Upper lobe of right lung (tissue), 1 donor: ENCODE measurements around the gene APLP2. TPM values are rescaled to one million over a fixed set of nuclear protein-coding genes. Genes with fewer than 3 reads are reported as not detected.
"Not testable (repeated sequence)": the region's sequence is repeated elsewhere in the genome, so short reads cannot be mapped to it uniquely, and the experiment has no call there.

Experiments
- ATAC-seq: fragments of 200-7000 bp; cut with Tn5 transposase; one replicate; pipeline ENCODE4 v1.9.1; 2020; ENCODE audit warnings: mild to moderate bottlenecking, moderate library complexity
- DNase-seq: peaks from one replicate; pipeline ENCODE4 v3.0.0-alpha.2; 2020
- H3K27ac ChIP-seq: fragments of 200-600 bp; one replicate; pipeline ENCODE4 v1.8.0; 2022
- H3K27me3 ChIP-seq: fragments of 200-600 bp; one replicate; pipeline ENCODE4 v1.8.0; 2022; ENCODE audit warnings: mild to moderate bottlenecking
- H3K36me3 ChIP-seq: fragments of 200-600 bp; one replicate; pipeline ENCODE4 v1.8.0; 2022
- H3K4me1 ChIP-seq: fragments of 200-600 bp; one replicate; pipeline ENCODE4 v1.8.0; 2022
- H3K4me3 ChIP-seq: fragments of 200-600 bp; one replicate; pipeline ENCODE4 v1.8.0; 2022; ENCODE audit warnings: mild to moderate bottlenecking
- H3K9me3 ChIP-seq: fragments of 200-600 bp; one replicate; pipeline ENCODE4 v1.8.0; 2022
- intact Hi-C: fragments of 100-400 bp; cut with DNase I; formaldehyde crosslinking; loops from one replicate; pipeline ENCODE4 v1.11.0; 2022
- total RNA-seq: library from RNA; stranded (reverse); fragmentation: NEBNext Ultra II Directional; extraction: Animal tissue kit (Norgen Biotek cat#: 25700); gene quantifications from one replicate; pipeline ENCODE4 v1.2.1, GENCODE V29; 2021
- TF ChIP-seq, protein P1 (sequence below): fragments of 200-600 bp; IDR thresholded peaks from one replicate; pipeline ENCODE4 v1.8.0; 2022; ENCODE audit warnings: antibody characterized with exemption
- donor health status: DM: no; HTN: yes; CAD: no; lungs with severe emphysema.

Gene APLP2
- total RNA-seq, 1 donor from 2014 or later, result 726 TPM

DNA sequence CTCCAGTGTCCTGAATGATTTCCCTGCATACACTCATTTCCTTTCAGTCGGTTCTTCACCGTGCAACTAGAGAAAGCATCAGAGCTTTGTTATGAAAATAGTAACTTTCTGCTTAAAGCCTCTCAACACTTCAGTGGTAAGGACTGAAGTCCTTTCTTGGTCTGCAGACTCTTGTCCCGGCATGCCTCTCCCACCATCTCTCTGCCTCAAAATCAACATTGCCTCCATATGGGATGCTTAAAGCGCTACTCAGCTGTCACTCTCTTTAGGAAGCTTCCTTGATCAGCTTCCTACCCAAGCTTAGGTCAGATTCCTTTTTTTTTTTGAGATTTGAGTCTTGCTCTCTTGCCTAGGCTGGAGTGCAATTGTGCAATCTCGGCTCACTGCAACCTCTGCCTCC, 36.7 kb downstream of the APLP2 start:
- DNase-seq, result no peak
- peaks cover 25% of the 10 kb centered on the region for H3K4me1 ChIP-seq
- H3K9me3 ChIP-seq, result no peaks in the 10 kb centered on the region
- TF ChIP-seq, protein P1, sequence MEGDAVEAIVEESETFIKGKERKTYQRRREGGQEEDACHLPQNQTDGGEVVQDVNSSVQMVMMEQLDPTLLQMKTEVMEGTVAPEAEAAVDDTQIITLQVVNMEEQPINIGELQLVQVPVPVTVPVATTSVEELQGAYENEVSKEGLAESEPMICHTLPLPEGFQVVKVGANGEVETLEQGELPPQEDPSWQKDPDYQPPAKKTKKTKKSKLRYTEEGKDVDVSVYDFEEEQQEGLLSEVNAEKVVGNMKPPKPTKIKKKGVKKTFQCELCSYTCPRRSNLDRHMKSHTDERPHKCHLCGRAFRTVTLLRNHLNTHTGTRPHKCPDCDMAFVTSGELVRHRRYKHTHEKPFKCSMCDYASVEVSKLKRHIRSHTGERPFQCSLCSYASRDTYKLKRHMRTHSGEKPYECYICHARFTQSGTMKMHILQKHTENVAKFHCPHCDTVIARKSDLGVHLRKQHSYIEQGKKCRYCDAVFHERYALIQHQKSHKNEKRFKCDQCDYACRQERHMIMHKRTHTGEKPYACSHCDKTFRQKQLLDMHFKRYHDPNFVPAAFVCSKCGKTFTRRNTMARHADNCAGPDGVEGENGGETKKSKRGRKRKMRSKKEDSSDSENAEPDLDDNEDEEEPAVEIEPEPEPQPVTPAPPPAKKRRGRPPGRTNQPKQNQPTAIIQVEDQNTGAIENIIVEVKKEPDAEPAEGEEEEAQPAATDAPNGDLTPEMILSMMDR, result no peak
- no peak overlapping the region for H3K4me3 ChIP-seq
- H3K27me3 ChIP-seq, result no peaks in the 10 kb centered on the region
- no peak for ATAC-seq
- intact Hi-C loops, result no loop called here
- H3K36me3 ChIP-seq, result peaks cover 12% of the 10 kb centered on the region
- no peak overlapping the region for H3K27ac ChIP-seq

DNA sequence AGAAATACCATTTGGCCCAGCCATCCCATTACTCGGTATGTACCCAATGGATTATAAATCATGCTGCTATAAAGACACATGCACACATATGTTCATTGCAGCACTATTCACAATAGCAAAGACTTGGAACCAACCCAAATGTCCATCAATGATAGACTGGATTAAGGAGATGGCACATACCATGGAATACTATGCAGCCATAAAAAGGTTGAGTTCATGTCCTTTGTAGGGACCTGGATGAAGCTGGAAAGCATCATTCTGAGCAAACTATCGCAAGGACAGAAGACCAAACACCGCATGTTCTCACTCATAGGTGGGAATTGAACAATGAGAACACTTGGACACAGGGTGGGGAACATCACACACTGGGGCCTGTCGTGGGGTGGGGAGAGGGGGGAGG, 39.0 kb downstream of the APLP2 start:
- H3K4me1 ChIP-seq, intact Hi-C loops, DNase-seq, ATAC-seq, H3K9me3 ChIP-seq, H3K27me3 ChIP-seq, H3K27ac ChIP-seq, H3K4me3 ChIP-seq: not testable (repeated sequence)
- H3K36me3 ChIP-seq, result peaks cover 26% of the 10 kb centered on the region

DNA sequence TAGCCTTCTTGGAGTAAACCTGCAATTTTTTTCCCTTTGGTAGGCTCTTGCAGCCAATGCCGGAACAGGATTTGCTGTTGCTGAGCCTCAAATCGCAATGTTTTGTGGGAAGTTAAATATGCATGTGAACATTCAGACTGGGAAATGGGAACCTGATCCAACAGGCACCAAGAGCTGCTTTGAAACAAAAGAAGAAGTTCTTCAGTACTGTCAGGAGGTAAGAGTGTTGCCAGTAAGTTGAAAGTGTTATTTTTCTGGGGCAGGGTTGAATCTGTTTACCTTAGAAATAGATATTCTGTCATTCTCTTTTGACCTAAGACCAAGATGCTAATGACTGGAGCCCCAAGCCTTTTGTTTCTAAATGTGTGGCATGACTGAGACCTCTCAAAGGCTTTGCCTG, 39.7 kb downstream of the APLP2 start:
- ATAC-seq, result peak; percentile 47
- no peak overlapping the region for H3K27ac ChIP-seq

DNA sequence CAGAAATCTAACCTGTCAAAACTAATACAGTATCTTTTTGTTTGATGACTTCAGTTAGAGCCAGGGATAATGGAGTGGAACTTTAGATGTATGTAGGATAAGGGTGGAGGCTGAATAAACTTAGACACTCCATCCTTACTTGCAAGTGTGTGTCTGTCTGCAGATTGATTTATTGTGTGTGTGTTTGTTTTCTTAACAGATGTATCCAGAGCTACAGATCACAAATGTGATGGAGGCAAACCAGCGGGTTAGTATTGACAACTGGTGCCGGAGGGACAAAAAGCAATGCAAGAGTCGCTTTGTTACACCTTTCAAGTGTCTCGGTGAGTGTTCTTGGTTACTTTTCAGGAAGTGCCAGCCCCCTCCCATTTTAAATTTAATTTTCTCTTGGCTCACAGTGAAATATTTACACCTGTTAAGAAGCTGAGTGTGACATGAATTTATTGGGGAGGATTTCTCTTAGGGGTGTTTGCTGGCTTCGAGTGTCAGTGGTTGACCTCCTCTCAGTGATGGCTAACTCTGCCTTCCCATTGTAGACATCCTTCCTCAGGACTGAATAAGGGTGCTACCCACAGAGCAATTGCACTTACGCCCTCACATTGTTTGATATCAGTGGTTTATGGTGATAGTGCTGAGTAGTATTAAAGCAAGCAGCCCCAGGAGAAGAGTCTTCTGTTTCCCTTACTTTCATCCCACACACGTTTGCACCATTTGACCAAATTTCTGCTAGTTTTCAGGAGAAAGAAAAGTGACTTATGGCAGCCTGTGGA, 40.8 kb downstream of the APLP2 start:
- no peaks in the 10 kb centered on the region for H3K9me3 ChIP-seq
- ATAC-seq, result no peak

More for the DNA sequence above, 39.7 kb downstream of the APLP2 start:
- H3K27me3 ChIP-seq, result no peaks in the 10 kb centered on the region
- peaks cover 30% of the 10 kb centered on the region for H3K36me3 ChIP-seq
- no peak overlapping the region for H3K4me3 ChIP-seq
- TF ChIP-seq, protein P1, result no peak
- intact Hi-C loops, result no loop called here
- no peak for DNase-seq
- H3K4me1 ChIP-seq, result no peaks in the 10 kb centered on the region
- no peaks in the 10 kb centered on the region for H3K9me3 ChIP-seq

DNA sequence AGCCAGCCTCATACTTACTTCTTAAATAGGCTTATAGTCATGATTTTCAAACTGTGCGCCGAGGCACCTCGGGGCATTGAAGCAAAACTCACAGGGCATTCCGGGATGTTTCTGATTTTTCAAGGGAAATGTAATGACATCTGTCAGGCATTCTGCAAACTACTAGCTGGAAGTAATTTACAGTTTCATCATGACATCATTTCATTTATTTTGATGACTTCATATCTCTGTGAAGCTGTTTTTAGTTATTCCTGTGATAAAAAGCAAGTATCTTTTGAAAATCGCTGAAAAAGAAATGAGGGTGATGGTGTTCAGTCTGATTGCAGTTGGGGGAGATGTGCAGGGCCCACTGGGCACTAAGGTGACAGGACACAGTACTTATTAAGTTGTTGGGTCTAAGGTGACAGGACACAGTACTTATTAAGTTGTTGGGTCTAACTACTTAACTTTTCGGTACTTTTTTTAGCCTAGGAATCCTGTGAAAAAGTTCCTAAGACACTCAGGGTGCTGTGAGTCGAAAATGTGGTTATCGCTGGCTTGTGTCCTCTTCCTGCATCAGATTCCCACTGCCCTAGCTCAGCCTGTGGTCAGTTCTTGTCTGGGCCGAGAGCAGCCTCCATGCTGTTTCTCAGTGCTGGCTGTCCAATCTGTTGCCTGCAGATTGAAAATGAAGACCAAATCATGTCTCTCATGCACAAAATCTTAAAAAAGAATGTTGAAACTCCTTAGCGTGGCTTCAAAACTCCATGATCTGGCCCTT, 42.6 kb downstream of the APLP2 start:
- no peaks in the 10 kb centered on the region for H3K9me3 ChIP-seq
- H3K4me3 ChIP-seq, result no peak overlapping the region
- ATAC-seq (no peak), DNase-seq (no peak)
- TF ChIP-seq, protein P1, result no peak
- peaks cover 37% of the 10 kb centered on the region for H3K36me3 ChIP-seq
- no peaks in the 10 kb centered on the region for H3K27me3 ChIP-seq
- H3K4me1 ChIP-seq, result peaks cover 10% of the 10 kb centered on the region
- intact Hi-C loops, result no loop called here
- H3K27ac ChIP-seq, result no peak overlapping the region

More for the DNA sequence above, 40.8 kb downstream of the APLP2 start:
- TF ChIP-seq, protein P1, result no peak
- no peak overlapping the region for H3K27ac ChIP-seq
- no peaks in the 10 kb centered on the region for H3K27me3 ChIP-seq
- H3K4me3 ChIP-seq, result no peak overlapping the region
- intact Hi-C loops, result no loop called here
- peaks cover 9% of the 10 kb centered on the region for H3K4me1 ChIP-seq
- H3K36me3 ChIP-seq, result peaks cover 31% of the 10 kb centered on the region
- no peak for DNase-seq

DNA sequence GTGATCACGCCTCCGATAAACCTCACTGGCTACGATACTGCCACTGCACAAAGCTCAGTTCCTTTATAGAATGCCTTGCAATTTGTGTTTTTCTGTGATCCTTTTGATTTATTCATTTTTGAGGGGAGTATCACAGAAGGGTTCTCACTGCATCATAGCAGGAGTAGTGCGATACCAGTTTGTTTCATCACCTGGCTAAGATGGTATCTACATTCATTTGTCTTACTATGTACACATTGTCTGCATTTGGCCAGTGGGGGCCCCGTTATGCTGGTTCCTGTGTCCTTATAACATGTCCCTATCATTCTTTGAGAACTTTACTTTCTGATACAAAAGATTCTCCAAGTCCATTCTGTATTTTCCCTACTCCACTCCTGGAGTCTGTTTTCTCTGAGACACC, 44.6 kb downstream of the APLP2 start:
- Histone ChIP-seq H3K4me3 (no peak overlapping the region), H3K36me3 (peaks cover 37% of the 10 kb centered on the region), H3K27ac (no peak overlapping the region), H3K9me3 (no peaks in the 10 kb centered on the region), H3K4me1 (peaks cover 24% of the 10 kb centered on the region), H3K27me3 (no peaks in the 10 kb centered on the region)
- DNase-seq (no peak), ATAC-seq (no peak)
- intact Hi-C loops, result no loop called here
- TF ChIP-seq, protein P1, result no peak
